HG02870 (cell line): ENCODE results near the gene SH2D4B.
A peak's percentile ranks its signal among the peaks of the same experiment; 100 is the strongest.

Experiments
- ATAC-seq: cut with Tn5 transposase; IDR thresholded peaks from one replicate; pipeline ENCODE4 v1.9.1; 2021; ENCODE audit warnings: mild to moderate bottlenecking, moderate library complexity; ENCODE audit not compliant: unreplicated experiment

The SH2D4B gene

GRCh38 chr10:80585812-80586211 is 48.1 kb downstream of the SH2D4B start:
- ATAC-seq = no peak

DNA sequence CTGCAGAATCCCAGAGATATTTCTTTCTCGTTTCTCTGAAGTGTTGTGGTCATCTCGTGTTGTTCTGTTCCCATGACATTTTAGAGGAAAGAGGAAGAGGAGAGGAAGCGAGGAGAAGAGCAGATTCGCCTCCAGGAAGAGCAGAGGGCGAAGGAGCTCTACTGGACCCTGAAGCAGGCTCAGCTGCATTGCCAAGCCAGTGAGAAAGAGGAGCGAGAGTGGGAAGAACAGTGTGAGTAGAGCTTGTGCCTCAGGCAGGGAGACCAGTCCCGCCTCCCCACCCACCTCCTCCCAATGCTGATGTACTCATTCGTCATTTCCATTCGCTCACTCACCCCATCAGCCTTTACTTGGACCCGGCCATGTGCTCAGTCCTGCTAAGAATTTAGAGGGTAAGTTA is 50.8 kb downstream of the SH2D4B start:
- ATAC-seq = no peak

GRCh38 chr10:80589726-80590373 is 52.1 kb downstream of the SH2D4B start:
- ATAC-seq = peak; percentile 87

- no peak for ATAC-seq
These were observed 53.0 kb downstream of the SH2D4B start for GRCh38 chr10:80590585-80591125.

DNA sequence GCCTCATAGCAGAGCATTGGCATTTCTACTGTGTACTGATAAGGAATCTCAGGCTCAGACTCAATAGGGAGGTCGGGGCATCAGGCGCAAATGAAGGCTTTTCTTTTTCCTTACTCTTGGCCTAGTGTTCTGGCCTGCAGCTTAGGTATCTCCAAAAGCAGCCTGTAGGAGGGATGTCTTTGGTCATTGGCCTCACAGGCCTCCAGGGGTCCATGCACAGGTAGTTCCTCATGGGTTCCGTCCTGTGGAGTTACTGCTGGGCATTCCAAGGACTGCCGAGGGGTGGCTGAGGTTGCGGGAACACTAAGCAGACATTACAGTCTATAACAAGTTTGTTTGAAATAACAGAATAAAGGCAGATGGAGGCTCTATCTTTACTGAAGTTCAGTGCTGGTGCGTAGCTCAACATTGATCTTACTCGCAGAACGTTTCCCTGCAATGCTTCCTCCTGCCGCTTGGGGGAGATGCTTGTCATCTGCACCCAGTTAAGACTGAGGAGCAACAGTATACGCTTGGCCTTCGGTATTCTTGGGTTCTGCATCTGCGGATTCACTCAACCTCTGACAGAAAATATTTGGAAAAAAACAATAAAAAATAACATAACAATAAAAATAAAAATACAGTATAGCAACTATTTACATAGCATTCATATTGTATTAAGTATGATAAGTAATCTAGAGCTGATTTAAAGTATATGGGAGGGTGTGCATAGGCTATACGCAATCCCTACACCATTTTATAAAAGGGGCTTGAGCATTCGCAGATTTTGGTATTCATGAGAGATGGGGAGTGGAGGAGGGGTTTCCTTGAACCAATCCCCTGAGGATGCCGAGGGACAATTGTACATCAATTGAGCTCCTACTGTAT is 58.9 kb downstream of the SH2D4B start:
- no peak for ATAC-seq

DNA sequence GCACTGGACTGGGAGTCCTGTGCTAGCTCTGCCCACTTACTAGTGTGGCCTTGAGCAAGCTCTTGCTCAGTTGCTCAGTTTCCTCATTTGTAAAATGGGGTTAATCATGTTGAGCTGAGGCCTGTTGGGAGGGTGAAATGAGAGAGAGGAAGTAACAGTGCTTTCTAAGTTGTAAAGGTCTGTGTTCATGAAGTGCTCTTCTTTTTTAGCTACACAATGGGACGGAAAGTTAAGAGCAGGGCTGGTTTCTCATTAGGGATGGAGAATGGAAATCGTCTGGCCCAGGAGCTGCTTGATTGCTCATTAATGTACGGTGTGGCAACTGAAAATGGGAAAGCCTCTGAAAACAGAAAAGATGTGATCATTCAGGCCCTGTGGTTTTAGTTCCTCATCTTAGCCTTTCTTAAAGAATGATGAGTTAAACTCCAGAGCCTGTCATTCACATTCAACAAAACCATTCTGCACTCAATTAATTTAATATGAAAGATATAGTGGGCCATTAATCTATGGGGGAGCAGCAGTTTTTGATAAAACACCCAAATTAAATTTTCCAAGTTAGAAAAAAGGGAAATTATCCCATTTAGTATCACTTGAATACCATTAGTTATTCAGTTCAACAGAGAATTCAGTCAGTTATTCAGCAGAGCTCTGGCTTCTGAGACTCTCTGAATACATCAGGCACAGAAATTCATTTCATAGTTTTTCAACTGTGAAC is 60.5 kb downstream of the SH2D4B start:
- ATAC-seq = peak; percentile 63

GRCh38 chr10:80598951-80599350 is 61.2 kb downstream of the SH2D4B start:
- ATAC-seq = no peak

DNA sequence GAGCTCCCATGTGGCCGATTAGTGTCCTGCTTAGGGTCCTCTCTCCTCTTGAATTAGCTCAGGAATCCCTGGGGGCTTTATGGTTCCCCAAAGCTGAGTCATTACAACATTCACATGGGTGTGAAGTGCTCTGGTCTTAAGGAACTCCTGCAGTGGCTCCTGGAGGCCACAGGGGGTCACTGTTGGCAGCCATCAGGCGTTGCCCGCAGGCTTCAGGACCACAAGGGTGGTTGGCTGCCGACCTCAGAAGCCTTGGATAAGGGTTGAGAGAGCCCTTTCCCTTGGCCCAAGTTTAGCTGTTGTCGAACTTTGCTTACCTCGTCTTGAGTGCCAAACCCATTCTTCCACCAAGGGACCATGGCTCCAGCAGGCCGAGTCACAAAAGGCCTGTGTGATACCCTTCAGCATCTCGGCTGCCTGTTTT is 61.7 kb downstream of the SH2D4B start:
- peak; percentile 67 for ATAC-seq

DNA sequence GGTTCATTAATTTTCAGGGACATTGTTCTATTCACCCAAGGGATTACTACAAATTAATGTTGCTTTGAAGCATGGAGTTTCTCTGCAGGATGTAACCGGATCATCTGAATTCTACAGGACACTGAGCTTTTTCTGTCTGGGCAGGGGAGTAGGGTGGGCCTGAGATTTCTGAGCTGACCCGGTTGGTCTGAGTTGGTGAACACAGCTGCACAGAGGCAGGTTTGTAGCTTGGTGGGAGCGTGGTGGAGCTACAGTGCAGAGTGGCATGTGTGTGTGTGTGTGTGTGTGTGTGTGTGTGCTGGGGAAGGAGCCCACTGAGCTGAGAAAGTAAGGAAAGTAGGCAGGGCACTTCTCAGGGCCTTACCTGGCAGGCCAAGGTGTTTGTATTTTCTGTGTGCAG is 62.6 kb downstream of the SH2D4B start:
- no peak for ATAC-seq

- ATAC-seq = no peak
These were observed 65.2 kb downstream of the SH2D4B start for GRCh38 chr10:80602881-80603280.

DNA sequence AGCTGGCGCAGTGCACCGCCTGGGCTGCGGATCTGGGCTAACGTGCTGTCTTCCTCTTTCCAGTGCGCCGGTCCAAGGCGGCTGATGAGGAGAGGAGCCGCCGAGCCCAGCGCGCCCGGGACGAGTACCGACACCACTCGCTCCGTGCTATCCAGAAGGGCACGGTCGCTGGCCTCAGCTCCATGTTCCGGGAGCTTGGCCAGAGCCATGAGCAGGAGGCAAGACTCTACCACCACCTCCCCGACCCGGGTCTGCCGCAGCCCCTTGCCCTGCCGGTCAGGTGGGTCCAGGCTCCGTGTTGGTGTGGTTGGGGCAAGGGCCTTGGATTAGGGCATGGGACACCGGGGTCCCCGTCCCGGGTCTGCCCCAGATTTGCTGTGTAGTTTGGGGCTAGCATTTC is 65.8 kb downstream of the SH2D4B start:
- ATAC-seq = no peak

DNA sequence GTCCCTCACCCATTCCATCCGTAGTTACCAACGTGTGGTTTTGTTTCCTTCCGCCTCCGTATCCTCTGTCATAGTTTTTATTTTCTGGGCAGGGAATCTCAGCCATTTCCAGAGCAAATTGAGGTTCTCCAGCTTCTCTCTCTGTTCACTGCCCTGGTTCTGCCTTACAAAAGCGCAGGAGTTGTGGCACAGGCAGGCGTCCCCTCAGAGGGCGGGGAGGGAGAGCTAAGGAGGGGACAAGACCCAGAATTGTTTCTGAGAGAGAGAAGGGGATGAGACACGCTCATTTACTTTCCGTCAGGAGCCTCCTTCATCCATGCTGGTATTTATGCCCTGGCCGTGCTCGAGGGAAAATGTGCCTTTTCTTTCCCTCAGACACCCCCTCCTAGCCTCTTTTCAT is 71.0 kb downstream of the SH2D4B start:
- ATAC-seq = no peak

- ATAC-seq = no peak
These were observed 71.6 kb downstream of the SH2D4B start for GRCh38 chr10:80609331-80609730.

DNA sequence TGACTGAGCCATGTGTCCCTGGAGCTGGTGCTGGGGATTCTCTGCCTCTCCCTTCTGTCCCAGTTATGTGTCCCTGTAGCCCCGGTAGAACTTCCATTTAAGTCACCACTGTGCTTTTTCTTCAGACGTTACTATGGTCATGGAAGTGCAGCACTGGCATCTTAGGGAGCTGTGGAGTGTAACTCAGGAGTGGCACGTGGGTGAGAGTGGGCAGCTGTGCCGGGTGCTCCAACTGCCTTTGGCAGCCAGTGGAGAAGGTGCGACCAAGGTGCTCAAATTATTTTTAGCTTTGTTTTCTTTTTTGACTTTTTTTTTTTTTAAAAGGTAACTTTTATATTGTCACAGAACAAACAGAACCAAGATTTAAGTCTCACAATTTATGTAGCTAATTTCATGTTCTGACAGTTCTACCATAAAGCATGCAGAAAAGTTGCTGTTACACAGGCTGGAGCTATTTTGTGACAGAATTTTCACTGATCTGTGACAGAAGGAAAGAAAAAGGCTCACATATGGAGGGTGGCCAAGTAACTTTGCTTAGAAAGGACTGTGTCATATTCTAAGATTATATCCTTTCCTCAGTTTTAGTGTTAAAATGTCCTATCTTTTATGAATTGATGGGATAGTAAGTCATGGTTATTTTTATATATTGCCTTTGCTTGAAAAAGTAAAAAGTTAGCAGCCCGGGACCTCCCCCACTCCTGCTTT is 73.9 kb downstream of the SH2D4B start:
- ATAC-seq = no peak

DNA sequence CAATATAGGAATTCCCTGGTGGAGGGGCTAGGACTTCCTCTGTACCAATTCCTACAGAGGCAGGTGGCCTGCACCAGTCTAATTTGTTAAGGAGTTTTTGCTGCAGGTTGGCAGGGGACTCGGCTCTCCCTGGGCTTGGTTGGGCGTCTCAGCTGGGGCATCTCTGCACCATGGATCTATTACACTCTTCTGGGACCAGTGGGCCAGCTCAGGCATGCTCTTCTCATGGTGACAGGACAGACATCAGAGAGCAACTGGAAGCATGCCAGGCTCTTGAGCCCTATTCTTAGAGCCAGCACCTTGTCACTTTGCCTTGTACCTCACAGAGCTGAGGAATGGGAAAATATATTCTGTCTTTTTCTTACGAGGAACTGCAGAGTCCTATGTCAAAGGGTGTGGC is 74.6 kb downstream of the SH2D4B start:
- ATAC-seq = no peak

DNA sequence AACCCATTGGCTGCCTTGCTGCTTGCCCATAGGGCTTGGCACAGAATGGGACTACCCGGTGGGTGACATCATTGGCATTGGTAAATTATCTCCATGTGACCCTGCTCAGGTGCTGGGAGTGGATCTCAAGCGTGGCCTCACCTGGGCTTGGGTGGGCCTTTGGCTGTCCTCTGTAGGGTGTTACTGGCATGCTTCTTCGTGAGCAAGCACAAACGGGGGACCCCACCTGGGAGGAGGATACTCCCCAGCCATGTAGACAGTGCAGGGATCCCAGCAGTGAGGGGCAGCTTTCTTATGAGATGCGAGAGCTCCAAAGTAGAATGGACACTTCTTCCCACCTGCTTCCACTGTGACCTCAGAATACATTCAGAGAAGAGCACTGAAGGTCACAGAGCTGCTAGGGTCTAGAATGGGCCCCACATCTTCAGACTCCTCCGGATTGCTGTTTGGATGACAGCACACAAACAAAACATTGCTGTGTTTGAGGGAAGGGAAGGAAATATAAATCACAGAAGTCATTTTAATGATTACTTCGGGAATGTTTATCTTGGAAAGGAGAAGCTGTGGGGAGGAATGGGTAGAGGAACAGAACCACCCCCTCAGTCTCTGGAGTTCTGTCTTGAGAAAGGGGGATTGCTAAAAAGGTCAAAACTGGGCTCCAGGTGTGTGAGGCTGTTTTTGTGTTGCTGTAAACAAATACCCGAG is 75.9 kb downstream of the SH2D4B start:
- ATAC-seq = no peak

DNA sequence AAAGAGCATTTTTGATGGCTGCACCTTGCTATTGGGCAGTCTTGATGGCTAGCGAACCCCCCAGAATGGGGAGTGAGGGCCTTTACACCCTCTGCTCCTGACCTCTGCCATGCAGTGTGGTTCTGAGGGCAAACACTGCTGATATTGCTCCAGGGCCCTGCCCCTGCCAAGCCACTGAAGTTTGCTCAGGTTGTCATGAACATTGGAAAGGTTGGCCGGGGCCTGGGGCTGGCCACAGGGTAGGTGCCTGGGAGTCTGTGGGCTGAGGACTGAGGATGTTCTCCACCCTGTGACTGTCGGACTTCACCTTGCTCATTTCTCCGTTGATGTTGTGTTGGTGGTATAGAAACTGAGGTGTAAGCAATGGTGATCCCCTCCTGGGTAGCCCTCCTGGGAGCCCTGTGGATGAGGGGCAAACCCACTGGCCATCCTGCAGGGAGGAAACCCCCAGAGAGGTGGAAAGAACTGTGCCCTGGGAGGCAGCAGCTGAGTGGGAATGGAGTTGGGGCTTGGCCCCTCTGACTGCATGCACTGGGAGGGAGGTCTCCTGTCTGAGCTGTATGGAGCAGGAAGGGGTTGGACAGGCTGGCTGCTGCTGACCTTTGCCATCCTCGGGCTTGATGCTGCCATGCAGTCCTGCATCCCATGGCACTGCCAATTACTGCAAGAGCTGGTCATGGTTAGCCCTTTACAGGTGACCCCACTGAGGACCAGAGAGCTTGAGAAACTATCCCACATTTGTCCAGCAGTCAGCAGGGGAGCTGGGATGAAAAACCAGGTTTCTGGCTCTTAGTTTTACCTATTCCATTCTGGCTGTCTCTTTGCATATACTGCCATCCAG is 77.1 kb downstream of the SH2D4B start:
- ATAC-seq = no peak

DNA sequence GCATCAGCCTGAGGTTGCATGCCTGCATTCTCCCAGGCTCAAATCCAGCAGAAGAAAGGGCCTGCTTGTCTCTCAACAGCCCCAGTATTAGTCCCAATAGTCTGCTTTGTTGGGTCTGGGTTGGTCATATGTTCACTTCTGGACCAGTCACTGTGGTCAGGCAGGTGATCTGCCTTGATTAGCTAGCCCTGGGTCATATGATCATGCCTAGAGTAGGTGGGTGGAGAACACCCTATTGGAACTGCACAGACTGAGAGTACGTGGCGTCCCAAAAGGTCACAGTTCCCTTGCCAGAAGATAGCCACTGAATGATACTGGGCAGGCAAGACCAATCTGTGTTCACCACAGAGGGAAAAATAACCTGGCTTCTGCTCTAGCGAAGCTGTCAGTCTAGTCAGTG is 80.1 kb downstream of the SH2D4B start:
- no peak for ATAC-seq

DNA sequence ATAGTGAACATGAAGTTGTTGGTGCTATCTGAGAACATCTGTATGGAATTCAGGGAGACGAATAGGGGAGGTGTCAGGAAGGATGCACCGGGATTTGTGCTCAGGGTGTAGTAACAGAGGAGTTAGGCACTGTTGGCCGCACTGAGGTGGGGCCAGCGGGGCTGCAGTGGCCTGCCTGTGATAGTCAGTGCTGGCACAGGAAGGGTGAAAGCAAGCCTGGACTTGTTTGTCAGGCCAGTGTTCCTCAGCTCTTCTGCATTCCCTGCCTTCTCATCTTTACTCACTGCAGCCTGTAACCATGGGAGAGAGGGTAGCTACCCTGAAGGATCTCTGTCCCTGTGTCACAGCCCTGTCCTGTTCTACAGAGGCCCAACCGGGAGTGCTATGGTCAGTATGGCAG is 81.3 kb downstream of the SH2D4B start:
- ATAC-seq = no peak
